ENCODE results near the gene ZNF326.

ZNF326 gene

GRCh38 chr1:89994805-89995597, at the start of gene ZNF326:
Gene ZNF326 (plus strand): TSS chr1:89995110. CDS start chr1:89995258, 148 bp downstream.
- DNase-seq = peak; percentile 88

GRCh38 chr1:89945852-89946476, 48.9 kb upstream of the ZNF326 start:
- DNase-seq = no peak

GRCh38 chr1:89946532-89946931, 48.4 kb upstream of the ZNF326 start:
- no peak for DNase-seq

GRCh38 chr1:89948722-89949345, 46.1 kb upstream of the ZNF326 start:
- no peak for DNase-seq

- DNase-seq = no peak
Observed at GRCh38 chr1:89949991-89950624, 44.8 kb upstream of the ZNF326 start.

GRCh38 chr1:89950703-89951102, 44.2 kb upstream of the ZNF326 start:
- DNase-seq = no peak

GRCh38 chr1:89951766-89952604, 42.9 kb upstream of the ZNF326 start:
- DNase-seq = no peak

- DNase-seq = no peak
Observed at GRCh38 chr1:89952605-89953130, 42.2 kb upstream of the ZNF326 start.

GRCh38 chr1:89953131-89953626, 41.7 kb upstream of the ZNF326 start:
- peak; percentile 81 for DNase-seq

- no peak for DNase-seq
Observed at GRCh38 chr1:89953929-89954328, 41.0 kb upstream of the ZNF326 start.

- no peak for DNase-seq
Observed at GRCh38 chr1:89954401-89954800, 40.5 kb upstream of the ZNF326 start.

- DNase-seq = no peak
Observed at GRCh38 chr1:89955311-89956205, 39.4 kb upstream of the ZNF326 start.

GRCh38 chr1:89957107-89957506, 37.8 kb upstream of the ZNF326 start:
- no peak for DNase-seq

GRCh38 chr1:89958851-89959654, 35.9 kb upstream of the ZNF326 start:
- DNase-seq = no peak

GRCh38 chr1:89959719-89960118, 35.2 kb upstream of the ZNF326 start:
- DNase-seq = no peak

GRCh38 chr1:89962024-89962741, 32.7 kb upstream of the ZNF326 start:
- no peak for DNase-seq

- no peak for DNase-seq
Observed at GRCh38 chr1:89962742-89963075, 32.2 kb upstream of the ZNF326 start.

GRCh38 chr1:89965193-89965768, 29.6 kb upstream of the ZNF326 start:
- DNase-seq = no peak

- DNase-seq = no peak
Observed at GRCh38 chr1:89966656-89967055, 28.3 kb upstream of the ZNF326 start.
